Measurements from ENCODE around the gene CYB5R2.
"Not testable (repeated sequence)": the region's sequence is repeated elsewhere in the genome, so short reads cannot be mapped to it uniquely, and the experiment has no call there.

CYB5R2 gene

GRCh38 chr11:7668464-7668863, 4.8 kb downstream of the CYB5R2 start:
- no peak for DNase-seq

GRCh38 chr11:7667460-7667859, 5.8 kb downstream of the CYB5R2 start:
- DNase-seq: no peak

- no peak for DNase-seq
These were observed 6.9 kb downstream of the CYB5R2 start for GRCh38 chr11:7666292-7666866.

- DNase-seq: peak; percentile 76
These were observed 7.6 kb downstream of the CYB5R2 start for GRCh38 chr11:7665473-7666291.

- DNase-seq: no peak
These were observed 8.4 kb downstream of the CYB5R2 start for GRCh38 chr11:7664867-7665266.

GRCh38 chr11:7663531-7663930, 9.8 kb downstream of the CYB5R2 start:
- DNase-seq: not testable (repeated sequence)

GRCh38 chr11:7657306-7658025, 15.8 kb downstream of the CYB5R2 start:
- DNase-seq: peak; percentile 20

GRCh38 chr11:7656704-7657103, 16.6 kb downstream of the CYB5R2 start:
- no peak for DNase-seq

GRCh38 chr11:7655253-7656217, 17.8 kb downstream of the CYB5R2 start:
- no peak for DNase-seq

GRCh38 chr11:7654195-7654705, 19.1 kb downstream of the CYB5R2 start:
- DNase-seq: no peak

GRCh38 chr11:7651700-7652099, 21.6 kb downstream of the CYB5R2 start:
- DNase-seq: no peak

- no peak for DNase-seq
These were observed 22.2 kb downstream of the CYB5R2 start for GRCh38 chr11:7651140-7651551.

- DNase-seq: no peak
These were observed 25.0 kb downstream of the CYB5R2 start for GRCh38 chr11:7648264-7648663.

- DNase-seq: no peak
These were observed 26.4 kb downstream of the CYB5R2 start for GRCh38 chr11:7646866-7647265.

GRCh38 chr11:7645206-7645605, 28.1 kb downstream of the CYB5R2 start:
- no peak for DNase-seq

GRCh38 chr11:7643314-7643713, 30.0 kb downstream of the CYB5R2 start:
- DNase-seq: no peak

- DNase-seq: no peak
These were observed 30.6 kb downstream of the CYB5R2 start for GRCh38 chr11:7642747-7643146.

GRCh38 chr11:7640816-7641215, 32.5 kb downstream of the CYB5R2 start:
- no peak for DNase-seq

- DNase-seq: peak; percentile 28
These were observed 33.7 kb downstream of the CYB5R2 start for GRCh38 chr11:7639643-7640025.

GRCh38 chr11:7638710-7639642, 34.3 kb downstream of the CYB5R2 start:
- DNase-seq: no peak

- no peak for DNase-seq
These were observed 35.7 kb downstream of the CYB5R2 start for GRCh38 chr11:7637447-7638157.

All from NCI-H1105 treated with DMSO at 0.1 percent for 48 hours (cell line).